GM12874 (cell line): ENCODE data around the gene KCND1.
A peak's percentile ranks its signal among the peaks of the same experiment; 100 is the strongest.

Source experiments
- TF ChIP-seq, protein P1 (sequence below): IDR thresholded peaks from 2 replicates; pipeline ENCODE4 v1.5.1; 2011; ENCODE audit warnings: low read depth, mild to moderate bottlenecking, control low read depth, low read length, moderate library complexity; ENCODE audit not compliant: insufficient read depth

The KCND1 gene

DNA sequence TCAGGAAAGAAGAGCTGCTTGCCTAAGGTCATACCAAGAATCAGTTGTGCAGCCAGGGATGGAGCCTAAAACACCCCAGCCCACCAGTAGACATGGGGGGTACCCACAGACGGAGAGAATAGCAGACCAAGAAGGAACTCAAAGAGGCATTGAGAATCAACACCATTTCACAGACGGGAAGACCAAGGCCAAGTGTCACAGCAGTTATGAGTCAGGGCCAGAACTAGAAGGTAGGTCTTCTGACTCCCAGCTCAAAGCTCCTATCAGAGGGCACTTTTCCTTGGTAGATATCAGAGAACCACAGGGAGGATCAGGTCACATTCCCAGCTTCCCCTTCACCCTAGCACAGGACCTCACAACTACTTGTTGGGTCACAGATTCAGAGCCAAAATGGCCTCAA lies 28.7 kb downstream of the KCND1 start:
- TF ChIP-seq, protein P1, sequence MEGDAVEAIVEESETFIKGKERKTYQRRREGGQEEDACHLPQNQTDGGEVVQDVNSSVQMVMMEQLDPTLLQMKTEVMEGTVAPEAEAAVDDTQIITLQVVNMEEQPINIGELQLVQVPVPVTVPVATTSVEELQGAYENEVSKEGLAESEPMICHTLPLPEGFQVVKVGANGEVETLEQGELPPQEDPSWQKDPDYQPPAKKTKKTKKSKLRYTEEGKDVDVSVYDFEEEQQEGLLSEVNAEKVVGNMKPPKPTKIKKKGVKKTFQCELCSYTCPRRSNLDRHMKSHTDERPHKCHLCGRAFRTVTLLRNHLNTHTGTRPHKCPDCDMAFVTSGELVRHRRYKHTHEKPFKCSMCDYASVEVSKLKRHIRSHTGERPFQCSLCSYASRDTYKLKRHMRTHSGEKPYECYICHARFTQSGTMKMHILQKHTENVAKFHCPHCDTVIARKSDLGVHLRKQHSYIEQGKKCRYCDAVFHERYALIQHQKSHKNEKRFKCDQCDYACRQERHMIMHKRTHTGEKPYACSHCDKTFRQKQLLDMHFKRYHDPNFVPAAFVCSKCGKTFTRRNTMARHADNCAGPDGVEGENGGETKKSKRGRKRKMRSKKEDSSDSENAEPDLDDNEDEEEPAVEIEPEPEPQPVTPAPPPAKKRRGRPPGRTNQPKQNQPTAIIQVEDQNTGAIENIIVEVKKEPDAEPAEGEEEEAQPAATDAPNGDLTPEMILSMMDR: no peak

DNA sequence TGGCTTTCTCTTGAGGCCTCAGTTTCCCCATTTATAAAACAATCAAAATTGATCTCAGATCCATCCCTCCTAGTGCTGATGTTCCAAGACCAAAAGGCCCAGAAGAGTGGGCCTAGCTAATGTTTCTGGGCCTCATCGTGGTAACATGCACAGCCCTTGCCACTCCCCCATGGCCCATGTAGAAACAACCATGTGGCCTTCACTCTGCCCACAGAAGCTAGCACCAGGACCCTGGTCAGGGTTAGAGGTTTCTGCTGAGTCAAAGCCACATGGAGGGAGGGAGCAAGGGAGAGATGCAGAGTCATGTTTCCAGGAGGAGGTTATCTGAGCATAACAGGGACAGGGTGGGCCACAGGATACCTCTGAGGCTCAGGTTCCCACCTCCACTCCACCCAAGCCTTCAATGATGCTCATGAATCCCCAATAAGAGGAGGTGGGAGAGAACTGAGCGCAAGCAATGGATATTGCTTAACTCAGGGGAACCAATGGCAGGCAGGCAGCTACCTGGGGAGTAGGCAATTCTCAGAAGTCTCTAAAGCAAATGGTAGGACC lies 31.2 kb downstream of the KCND1 start:
- TF ChIP-seq, protein P1: no peak

DNA sequence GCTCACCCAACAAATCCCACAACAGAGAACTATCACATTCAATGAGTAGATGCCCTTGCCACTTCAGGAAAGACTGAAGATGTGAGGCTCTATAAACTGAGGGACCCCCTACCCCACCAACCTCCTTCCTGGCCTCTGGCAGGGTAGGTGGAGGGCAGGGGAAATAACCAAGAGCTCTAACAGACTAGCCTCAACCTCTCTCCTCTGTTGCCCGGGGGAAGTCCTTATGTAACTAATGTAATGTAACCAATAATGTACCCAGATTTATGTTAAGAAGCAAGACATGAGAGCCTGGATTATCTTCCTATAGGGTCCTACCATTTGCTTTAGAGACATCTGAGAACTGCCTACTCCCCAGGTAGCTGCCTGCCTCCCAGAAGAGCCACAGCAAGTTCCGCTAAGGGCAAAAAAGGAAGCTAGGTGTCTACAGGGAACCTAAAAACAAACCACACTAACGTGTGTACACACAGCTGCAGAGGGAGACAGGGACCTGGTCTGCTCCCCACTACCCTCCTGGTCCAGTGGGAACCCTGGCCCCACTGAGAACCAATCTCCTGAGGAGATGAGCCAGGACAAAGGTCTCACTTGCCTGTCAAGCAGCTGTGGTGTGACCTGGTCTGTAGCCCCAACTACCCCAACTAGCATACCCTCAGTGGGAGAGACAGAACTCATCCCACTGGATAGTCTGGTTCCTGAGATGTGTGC lies 32.0 kb downstream of the KCND1 start:
- TF ChIP-seq, protein P1: no peak

DNA sequence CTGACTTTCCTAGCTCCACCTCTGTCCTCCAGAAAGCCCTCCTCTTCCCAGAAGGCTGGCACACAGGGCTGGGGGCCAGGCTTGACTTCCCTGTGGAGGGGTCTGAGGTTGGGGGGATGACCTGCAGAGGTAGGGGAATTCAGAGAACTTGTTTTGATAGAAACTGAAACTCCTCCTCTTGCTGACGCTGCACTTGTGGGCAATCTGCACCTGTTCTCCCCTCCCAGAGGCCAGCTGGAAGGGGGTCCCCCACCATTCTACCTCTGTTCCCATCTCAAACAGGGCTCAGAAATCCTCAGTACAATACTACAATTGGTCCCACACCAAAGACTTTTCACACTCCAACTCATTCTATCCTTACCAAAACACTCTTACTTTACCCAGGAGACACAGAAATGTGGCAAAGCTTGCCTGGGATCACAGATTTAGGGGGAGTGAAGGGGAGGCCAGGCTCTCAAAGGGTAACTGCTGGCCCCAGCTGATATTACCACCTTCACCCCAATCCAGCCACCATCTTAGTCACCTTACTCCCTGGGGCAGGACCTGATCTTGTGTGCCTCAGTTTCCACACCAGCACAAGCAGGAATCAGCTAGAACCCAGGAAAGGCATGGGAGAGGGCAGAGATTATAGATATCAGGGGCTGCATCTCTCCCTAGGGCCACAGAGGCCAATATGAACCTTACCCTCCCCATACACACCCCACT lies 32.8 kb downstream of the KCND1 start:
- TF ChIP-seq, protein P1: no peak

DNA sequence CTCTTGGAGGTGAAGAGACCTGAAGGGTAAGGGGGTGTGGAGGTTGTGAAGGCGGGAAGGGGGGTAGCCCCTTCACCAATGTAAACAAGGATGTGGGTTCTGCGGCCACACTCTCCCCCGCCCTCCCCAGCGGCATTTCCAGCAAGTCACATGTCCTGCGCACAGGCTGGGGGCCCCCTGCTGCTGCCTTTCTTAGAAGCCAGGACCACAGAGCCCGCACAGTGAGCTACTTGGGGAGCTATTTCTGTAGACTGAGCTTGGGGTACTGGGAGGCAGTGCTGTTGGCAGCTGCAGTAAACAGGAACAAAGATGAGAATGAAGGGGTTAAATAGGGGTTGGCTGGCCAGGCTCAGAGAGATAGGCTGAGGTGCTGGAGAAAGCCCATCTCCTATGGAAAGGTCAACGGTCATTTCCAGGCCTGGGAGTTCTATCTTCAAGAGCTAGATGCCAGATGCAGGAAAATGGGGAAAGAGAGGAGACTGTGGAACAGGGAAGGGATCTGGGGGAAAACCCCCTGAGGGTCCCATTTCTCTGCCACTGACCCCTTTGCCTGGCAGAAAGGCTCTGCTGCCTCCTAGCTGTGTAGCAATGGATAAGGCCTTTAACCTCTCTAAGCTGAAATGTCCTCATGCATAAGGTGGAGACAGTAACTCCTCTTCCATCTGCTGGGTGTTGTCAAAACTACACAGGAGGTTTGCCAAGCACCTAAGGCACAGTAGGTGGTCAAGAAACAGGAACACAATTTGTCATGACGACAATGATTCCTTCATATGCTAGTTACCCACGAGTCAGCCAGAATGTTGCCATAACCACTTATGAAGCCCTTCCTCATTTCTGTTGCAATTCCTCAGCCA lies 34.4 kb downstream of the KCND1 start:
- TF ChIP-seq, protein P1: peak; percentile 15; the same call in 1 of the 2 replicates

DNA sequence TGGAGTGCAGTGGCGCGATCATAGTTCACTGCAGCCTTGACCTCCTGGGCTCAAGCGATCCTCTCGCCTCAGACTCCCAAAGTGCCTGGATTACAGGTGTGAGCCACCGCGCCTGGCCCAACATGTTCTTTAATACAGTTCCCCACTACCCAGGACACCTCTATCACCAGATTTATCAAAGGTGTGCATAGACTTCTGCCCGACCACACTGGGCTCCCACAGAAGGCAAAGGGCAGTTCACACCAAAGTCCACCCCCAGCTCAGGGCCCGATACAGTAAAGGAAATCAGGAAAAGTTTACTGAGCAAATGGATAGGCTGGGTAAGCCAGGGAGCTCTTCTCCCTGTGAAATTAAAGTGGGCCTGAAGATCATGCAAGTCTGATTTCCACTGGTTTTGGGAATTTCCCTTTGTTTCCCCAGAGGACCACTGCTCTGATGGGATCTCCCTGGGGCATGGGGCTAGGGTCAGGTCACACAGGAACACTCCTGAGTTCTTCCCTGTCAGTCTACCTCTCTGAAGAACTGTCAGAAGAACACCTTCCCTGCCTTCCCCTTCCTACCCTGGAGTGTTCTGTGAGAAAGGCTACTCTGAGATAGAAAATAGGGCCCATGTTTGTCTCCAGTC lies 35.1 kb downstream of the KCND1 start:
- TF ChIP-seq, protein P1: no peak
